Thyroid gland (tissue), 4 donors: ENCODE results near the gene ZNF528. TPM values are rescaled to one million over a fixed set of nuclear protein-coding genes. Genes with fewer than 3 reads are reported as not detected.

Source experiments
- DNase-seq, 2 donors: peaks; one replicate each; pipeline ENCODE4 v3.0.0-alpha.2; 2019
- H3K27ac ChIP-seq, 3 donors: fragments of 200-600 bp; sonication (generic); 1 replicate in 2 of 3; 2 replicates in 1 of 3; pipeline ENCODE4 v1.5.1; 2016 to 2019; ENCODE audit warnings: mild to moderate bottlenecking in 1 of 3, moderate library complexity in 1 of 3
- H3K27me3 ChIP-seq: fragments of 200-600 bp; sonication (generic); one replicate; pipeline ENCODE4 v1.5.1; 2019
- H3K36me3 ChIP-seq, 2 donors: fragments of 200-600 bp; sonication (generic); one replicate each; pipeline ENCODE4 v1.5.1; 2016 to 2019
- H3K4me1 ChIP-seq, 2 donors: fragments of 200-600 bp; sonication (generic); one replicate each; pipeline ENCODE4 v1.5.1; 2017 to 2019
- H3K4me3 ChIP-seq, 3 donors: fragments of 200-600 bp; sonication (generic); replicated peaks in 1 of 3; 1 replicate in 2 of 3; 2 replicates in 1 of 3; pipeline ENCODE4 v1.5.1; 2016; ENCODE audit warnings: mild to moderate bottlenecking in 1 of 3
- H3K9me3 ChIP-seq: fragments of 200-600 bp; sonication (generic); one replicate; pipeline ENCODE4 v1.5.1; 2017
- CTCF ChIP-seq, 6 experiments: fragments of 200-600 bp in 3 of 6; fragments of 450-650 bp in 3 of 6; sonication (generic) in 3 of 6; IDR thresholded peaks; one replicate each; pipeline ENCODE4 v1.5.1; 2016 to 2019; ENCODE audit warnings: antibody characterized with exemption in 6 of 6, mild to moderate bottlenecking in 2 of 6, inconsistent platforms in 1 of 6, moderate library complexity in 1 of 6
- POLR2A ChIP-seq, 2 donors: fragments of 450-650 bp; IDR thresholded peaks; one replicate each; pipeline ENCODE4 v1.6.1; 2017; ENCODE audit warnings: antibody characterized with exemption in 2 of 2, mild to moderate bottlenecking in 2 of 2, moderate library complexity in 1 of 2
- WGBS, 2 donors: methylation state at CpG; one replicate each; pipeline ENCODE4 v1.1.5; 2017; 5-methylcytosine and 5-hydroxymethylcytosine counted together
- intact Hi-C: fragments of 100-400 bp; cut with DNase I; formaldehyde crosslinking; loops from one replicate; pipeline ENCODE4 v1.15.1; 2023
- total RNA-seq, 4 donors: library from RNA; depleted of rRNA; stranded (reverse); fragments of >200 nt; gene quantifications; one replicate each; pipeline ENCODE4 v1.2.3, GENCODE V29; 2016

The ZNF528 gene
- total RNA-seq, 4 donors from 2014 or later = 25.3 to 63.3 (median 43.3) TPM

- no peak for DNase-seq
- H3K4me3 ChIP-seq = no peak overlapping the region
- H3K27ac ChIP-seq = no peak overlapping the region
- WGBS, 2 donors = 66 to 76% methylated on average over 3 of the region's 3 CpGs
- H3K9me3 ChIP-seq = no peaks in the 10 kb centered on the region
- intact Hi-C loops = no loop called here
- no peaks in the 10 kb centered on the region for H3K4me1 ChIP-seq
- TF ChIP-seq CTCF (IDR thresholded peaks at IDR 0.05) (no peak), POLR2A (IDR thresholded peaks at IDR 0.05) (no peak)
- no peaks in the 10 kb centered on the region for H3K36me3 ChIP-seq
- no peaks in the 10 kb centered on the region for H3K27me3 ChIP-seq
These were observed 44.5 kb downstream of the ZNF528 start for GRCh38 chr19:52442179-52442578.

GRCh38 chr19:52444506-52444905 is 46.9 kb downstream of the ZNF528 start:
- intact Hi-C loops = no loop called here
- Histone ChIP-seq H3K27ac (no peak overlapping the region), H3K4me3 (no peak overlapping the region), H3K9me3 (no peaks in the 10 kb centered on the region), H3K27me3 (no peaks in the 10 kb centered on the region), H3K4me1 (no peaks in the 10 kb centered on the region), H3K36me3 (no peaks in the 10 kb centered on the region)
- WGBS, 2 donors = 45 to 46% methylated on average over 2 of the region's 2 CpGs
- TF ChIP-seq POLR2A (IDR thresholded peaks at IDR 0.05) (no peak), CTCF (IDR thresholded peaks at IDR 0.05) (no peak)
- no peak for DNase-seq

GRCh38 chr19:52451241-52451640 is 53.6 kb downstream of the ZNF528 start:
- peaks cover under 1 to 2% of the 10 kb centered on the region in 2 donors for H3K36me3 ChIP-seq
- H3K4me1 ChIP-seq = peaks cover 0 to 4% of the 10 kb centered on the region in 2 donors
- TF ChIP-seq POLR2A (IDR thresholded peaks at IDR 0.05) = no peak
- TF ChIP-seq CTCF (IDR thresholded peaks at IDR 0.05) = no peak
- H3K27ac ChIP-seq = no peak overlapping the region
- no peak overlapping the region for H3K4me3 ChIP-seq
- intact Hi-C loops = no loop called here
- WGBS, 2 donors = 22 to 31% methylated on average over 15 to 38 of the region's 41 CpGs
- DNase-seq = no peak
- no peaks in the 10 kb centered on the region for H3K9me3 ChIP-seq
- H3K27me3 ChIP-seq = no peaks in the 10 kb centered on the region

GRCh38 chr19:52453324-52454094 is 55.9 kb downstream of the ZNF528 start, which contains the start of gene ZNF578:
Gene ZNF578, plus strand, starts transcription at chr19:52453553. Its CDS starts 48,293 bp downstream, at chr19:52501846.
- no peaks in the 10 kb centered on the region for H3K9me3 ChIP-seq
- intact Hi-C loops = no loop called here
- DNase-seq = peak; percentile 80 to 85
- no peaks in the 10 kb centered on the region for H3K27me3 ChIP-seq
- H3K36me3 ChIP-seq = peaks cover 19 to 21% of the 10 kb centered on the region in 2 donors
- peaks cover 0 to 4% of the 10 kb centered on the region in 2 donors for H3K4me1 ChIP-seq
- peak within 1 kb of the TSS; percentile 40 to 86 (median 47) for H3K4me3 ChIP-seq
- no peak within 1 kb of the TSS for H3K27ac ChIP-seq
- WGBS, 2 donors = 3 to 7% methylated on average over 30 of the region's 48 CpGs
- TF ChIP-seq POLR2A (IDR thresholded peaks at IDR 0.05) = no peak
- TF ChIP-seq CTCF (IDR thresholded peaks at IDR 0.05) = no peak

- WGBS, 2 donors = 83 to 91% methylated on average over 14 of the region's 14 CpGs
- TF ChIP-seq CTCF (IDR thresholded peaks at IDR 0.05) = no peak
- no peak for TF ChIP-seq POLR2A (IDR thresholded peaks at IDR 0.05)
- H3K9me3 ChIP-seq = no peaks in the 10 kb centered on the region
- H3K36me3 ChIP-seq = no peaks in the 10 kb centered on the region
- no peak overlapping the region for H3K4me3 ChIP-seq
- no peaks in the 10 kb centered on the region for H3K4me1 ChIP-seq
- intact Hi-C loops = no loop called here
- H3K27ac ChIP-seq = no peak overlapping the region
- no peaks in the 10 kb centered on the region for H3K27me3 ChIP-seq
- no peak for DNase-seq
These were observed 67.3 kb downstream of the ZNF528 start for GRCh38 chr19:52464798-52465470.
